HG03460 (cell line): Measurements from ENCODE around the gene TWIST2.

ENCODE experiments used
- ATAC-seq: cut with Tn5 transposase; IDR thresholded peaks from one replicate; pipeline ENCODE4 v1.9.1; 2021; ENCODE audit not compliant: unreplicated experiment

Gene TWIST2

GRCh38 chr2:238855891-238856580, 8.2 kb downstream of the TWIST2 start:
- ATAC-seq: no peak

- no peak for ATAC-seq
Measured at GRCh38 chr2:238856713-238857567, 9.1 kb downstream of the TWIST2 start.

GRCh38 chr2:238857959-238858358, 10.1 kb downstream of the TWIST2 start:
- no peak for ATAC-seq

DNA sequence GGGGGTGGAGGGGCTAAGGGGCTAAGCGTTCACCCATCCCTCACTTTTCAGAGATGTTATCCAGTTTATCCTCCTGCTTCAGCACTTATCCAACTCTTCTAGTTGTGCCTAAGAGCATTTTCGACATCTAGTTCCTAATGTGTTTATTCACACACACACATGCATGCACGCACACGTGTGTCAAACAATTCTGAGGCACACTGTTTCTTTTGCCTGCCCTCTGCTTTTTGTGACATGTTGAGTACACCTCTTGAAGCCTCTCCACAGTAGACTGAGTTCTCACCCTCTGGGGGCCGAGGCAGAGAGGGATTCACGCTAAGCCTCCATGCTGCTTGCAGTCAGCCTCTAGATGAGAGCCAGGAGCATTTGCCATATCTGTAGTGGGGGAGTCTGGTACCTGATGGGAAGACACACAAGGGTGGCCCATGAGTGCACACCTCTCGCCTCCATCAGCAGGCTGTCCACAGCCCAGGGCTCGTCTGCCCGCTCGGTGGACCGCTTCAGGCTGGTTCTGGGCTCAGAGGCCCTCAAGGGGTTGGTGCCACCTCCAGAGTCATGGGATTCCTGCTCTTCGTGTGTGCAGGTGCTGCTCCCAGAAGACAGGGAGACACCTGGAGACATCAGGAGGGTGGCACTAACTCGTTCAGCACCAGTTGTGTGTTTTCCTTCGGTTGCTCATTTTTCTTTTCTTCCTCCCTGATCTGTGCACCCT, 11.9 kb downstream of the TWIST2 start:
- ATAC-seq: no peak

DNA sequence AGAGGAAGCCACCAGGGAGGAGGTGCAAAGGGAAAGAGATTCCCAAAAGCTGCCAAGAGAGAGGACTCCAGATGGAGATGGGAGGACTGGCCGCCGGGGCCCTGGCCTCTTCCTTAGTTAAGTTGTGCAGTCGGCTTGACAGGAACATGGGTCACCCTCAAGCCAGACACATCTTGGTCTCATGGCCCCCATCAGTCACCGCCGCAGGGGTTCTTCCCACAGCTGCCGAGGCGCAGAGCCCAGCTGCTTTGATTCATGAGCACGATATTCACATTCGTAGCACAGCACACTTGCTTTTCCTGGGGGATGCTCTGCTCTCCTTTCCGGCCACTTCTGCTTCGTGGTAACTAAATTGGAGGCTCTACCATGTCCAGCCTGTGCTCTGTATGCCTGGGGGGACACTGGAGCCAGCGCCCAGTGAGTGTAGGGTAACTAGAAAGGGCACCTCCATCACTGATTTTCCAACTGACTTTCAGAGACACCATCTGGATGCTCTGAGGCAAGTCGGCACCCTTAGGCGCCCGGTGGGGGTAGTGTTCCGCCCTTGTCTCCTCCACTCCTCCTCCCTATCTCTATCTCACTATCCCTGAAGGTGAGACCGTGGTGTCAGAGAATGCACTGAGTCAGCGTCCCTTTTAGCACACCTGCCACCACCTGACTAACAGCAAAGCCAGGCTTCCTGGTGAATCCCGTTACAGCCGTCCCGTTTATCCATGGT, 13.3 kb downstream of the TWIST2 start:
- no peak for ATAC-seq

GRCh38 chr2:238861766-238862315, 14.0 kb downstream of the TWIST2 start:
- ATAC-seq: no peak

DNA sequence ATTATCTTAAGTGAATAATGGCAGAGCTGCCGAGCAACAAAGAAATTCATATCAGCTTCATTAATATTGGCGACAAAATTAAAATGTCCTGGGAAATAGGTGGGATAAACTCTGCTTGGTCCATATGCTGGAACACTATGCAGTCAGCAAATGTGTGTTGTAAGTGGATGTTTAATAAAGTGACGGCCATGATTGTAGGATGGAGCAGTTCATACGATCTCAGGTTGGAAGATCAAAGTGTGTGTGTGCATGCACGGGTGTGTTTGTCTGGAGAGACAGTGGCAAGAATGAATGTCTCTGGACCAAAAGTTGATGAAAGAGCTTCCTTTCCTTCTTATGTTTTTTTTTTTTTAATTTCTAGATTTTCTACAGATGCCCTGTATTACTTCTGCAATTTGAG, 14.8 kb downstream of the TWIST2 start:
- ATAC-seq: no peak

DNA sequence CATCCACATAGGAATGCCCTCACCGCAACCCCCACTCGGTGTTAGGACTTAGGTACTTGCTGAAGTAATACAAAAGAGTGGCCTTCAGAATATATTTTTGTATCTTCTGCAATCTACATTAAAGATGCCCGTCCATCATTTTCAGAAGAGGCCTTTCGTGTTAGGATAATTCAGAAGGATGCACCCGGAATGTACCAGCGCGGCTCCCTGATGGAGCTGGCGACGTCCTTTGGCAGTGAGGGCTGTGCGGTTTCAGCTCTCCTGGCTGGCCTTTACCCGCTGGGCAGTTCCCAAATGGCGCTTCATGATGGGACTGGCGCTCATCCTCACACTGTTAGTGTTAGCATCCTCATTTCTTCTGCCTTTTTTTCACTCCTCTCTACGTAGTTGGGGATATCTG, 15.3 kb downstream of the TWIST2 start:
- no peak for ATAC-seq

- ATAC-seq: no peak
Measured at GRCh38 chr2:238863749-238864206, 15.9 kb downstream of the TWIST2 start.

GRCh38 chr2:238864207-238865014, 16.5 kb downstream of the TWIST2 start:
- no peak for ATAC-seq

DNA sequence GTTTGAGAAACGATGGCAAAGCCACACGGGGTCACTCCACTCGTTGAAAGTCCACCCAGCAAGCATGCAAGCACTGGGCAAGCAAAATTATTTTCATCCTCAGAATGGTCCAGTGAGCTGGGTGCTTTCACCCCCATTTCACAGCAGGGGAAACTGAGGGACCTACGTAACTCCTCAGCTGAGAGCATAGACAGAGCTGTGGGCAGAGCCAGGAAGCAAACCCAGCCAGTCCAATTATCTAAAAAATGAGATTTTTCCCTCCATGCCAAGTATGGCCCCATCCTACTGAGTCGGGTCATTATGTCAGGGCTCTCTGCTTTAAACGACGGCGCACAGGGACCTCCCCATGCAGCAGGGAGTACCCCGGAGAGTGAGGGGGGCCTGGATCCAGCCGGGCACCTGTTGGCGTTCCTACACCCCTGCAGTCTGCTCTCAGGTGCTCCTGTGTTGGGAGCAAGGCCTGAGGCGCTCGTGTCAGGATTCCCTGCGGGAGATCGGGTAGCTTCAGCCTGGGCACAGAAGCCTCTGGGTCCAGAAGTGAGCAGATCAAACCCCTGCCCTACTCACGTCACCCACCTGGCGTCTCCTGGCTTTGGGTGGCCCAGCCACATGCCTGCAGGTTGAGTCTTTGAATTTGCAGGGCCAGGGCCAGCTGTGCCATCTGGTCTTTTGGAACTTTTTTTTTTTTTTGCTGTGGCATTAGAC, 17.3 kb downstream of the TWIST2 start:
- ATAC-seq: no peak

DNA sequence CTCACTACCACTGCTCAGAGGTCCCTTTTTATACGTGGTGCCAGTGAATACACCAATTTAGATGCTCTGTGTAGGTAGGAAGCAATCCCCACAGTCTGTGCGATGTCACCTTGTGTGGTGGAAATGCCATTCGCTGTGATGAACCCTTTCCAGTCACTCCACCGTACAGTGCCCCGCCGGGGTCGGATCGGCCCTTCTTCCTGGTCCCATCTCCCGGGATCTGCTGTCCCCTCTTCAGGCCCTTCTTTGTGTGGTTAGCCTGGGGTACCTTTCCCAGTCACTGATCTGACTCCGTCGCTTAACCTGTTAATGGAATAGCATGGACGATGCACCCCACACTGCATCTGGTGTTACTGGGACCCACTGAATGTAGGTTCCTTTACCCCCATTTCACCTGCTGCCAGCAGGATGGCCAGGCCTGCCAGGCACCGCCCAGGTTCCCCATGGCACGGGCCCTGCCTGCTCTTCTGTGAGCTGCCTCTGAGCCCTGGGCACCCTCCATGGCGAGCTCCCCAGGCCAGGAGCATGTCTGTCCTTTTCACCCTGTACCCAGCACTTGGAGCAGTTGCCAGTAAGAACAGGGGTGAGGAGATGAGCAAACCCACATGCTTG, 18.0 kb downstream of the TWIST2 start:
- ATAC-seq: no peak

DNA sequence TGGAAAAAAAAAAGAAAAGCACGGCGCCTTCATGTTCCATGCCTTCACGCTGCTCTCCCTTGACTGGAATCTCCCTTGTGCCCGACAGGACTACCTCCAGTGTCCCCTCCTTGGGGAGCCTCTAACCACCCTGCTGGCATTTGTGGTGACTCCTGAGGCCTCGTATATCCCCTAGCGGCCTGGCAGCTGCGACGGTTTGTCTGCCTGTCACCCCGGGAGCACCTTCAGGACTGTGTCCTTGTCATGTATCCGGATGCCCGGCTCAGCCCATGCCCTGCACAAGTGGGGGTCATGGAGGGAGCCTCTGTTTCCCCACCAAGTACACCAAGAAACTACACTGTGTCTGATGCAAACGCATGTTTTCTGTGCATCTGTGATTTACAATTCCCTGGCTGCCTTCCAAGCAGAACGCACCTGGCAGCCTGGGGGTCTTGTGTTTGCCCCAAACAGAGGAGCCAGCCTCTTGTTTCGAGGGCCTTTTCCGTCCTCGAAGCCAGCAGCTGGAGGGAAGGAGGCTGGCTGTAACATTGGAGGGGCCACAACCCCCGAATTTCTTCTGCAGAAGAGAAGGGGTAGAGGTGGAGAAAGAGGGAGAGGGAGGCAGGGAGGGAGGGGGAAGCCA, 18.9 kb downstream of the TWIST2 start:
- no peak for ATAC-seq

DNA sequence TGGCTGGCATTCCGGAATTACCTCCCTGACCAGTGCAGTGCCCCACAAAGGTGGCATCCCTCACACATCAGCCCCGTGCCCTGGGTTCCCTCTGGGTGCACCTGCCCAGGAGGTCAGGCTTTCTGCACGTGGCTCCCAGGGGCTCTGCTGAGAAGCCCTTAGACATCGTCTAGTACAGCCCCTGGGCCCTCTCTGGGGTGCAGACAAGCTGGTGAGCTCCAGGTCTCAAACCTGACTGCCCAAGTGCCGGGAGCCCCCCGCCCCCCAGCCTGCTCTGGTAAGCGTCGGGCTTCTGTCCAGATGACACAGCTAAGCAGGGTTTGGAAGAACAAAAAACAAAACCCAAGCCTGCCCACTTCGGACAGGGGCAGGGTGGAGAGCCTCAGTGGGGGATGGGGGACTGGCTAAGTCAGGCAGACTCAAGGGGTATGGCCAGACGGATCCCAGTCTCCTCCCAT, 20.2 kb downstream of the TWIST2 start:
- no peak for ATAC-seq

- ATAC-seq: no peak
Measured at GRCh38 chr2:238868616-238869292, 20.9 kb downstream of the TWIST2 start.

- ATAC-seq: no peak
Measured at GRCh38 chr2:238869293-238870124, 21.6 kb downstream of the TWIST2 start.

GRCh38 chr2:238870261-238870660, 22.4 kb downstream of the TWIST2 start:
- ATAC-seq: no peak
